ENCODE data around the gene PSMB1. TPM values are rescaled to one million over a fixed set of nuclear protein-coding genes. Genes with fewer than 3 reads are reported as not detected.

PSMB1 gene
- 141 TPM for total RNA-seq
- long read RNA-seq, transcript PSMB1-201 (6 exons, 928 nt), result major isoform, 85 of 119 reads
- long read RNA-seq, partial matches to known transcripts, result 32 of 119 reads
- long read RNA-seq, other reads (novel, unspliced or antisense), result 2 of 119 reads

- no peak for TF ChIP-seq CTCF (IDR thresholded peaks at IDR 0.05; ENCODE audit: borderline replicate concordance)
- Histone ChIP-seq H3K27me3 (ENCODE audit: low read depth) (no peaks in the 10 kb centered on the region), H3K4me3 (peak within 1 kb of the TSS; percentile 98), H3K4me1 (peaks cover 79% of the 10 kb centered on the region), H3K36me3 (peaks cover 36% of the 10 kb centered on the region), H3K9me3 (replicated peaks) (no peaks in the 10 kb centered on the region), H3K27ac (replicated peaks) (peak within 1 kb of the TSS; percentile 94)
- intact Hi-C loops (cut with micrococcal nuclease), result no loop called here
- peak; percentile 93 for DNase-seq
Measured at GRCh38 chr6:170552765-170553533, at the start of gene PSMB1. Gene PSMB1 (minus strand): TSS chr6:170553307. CDS start chr6:170553242, 65 bp downstream.

GRCh38 chr6:170597278-170597677 is 44.2 kb upstream of the PSMB1 start:
- H3K4me1 ChIP-seq, result no peaks in the 10 kb centered on the region
- no peaks in the 10 kb centered on the region for H3K36me3 ChIP-seq
- no peak overlapping the region for H3K27ac ChIP-seq (replicated peaks)
- intact Hi-C loops (cut with micrococcal nuclease), result no loop called here
- no peak overlapping the region for H3K4me3 ChIP-seq
- TF ChIP-seq CTCF (IDR thresholded peaks at IDR 0.05; ENCODE audit: borderline replicate concordance), result no peak
- H3K27me3 ChIP-seq (ENCODE audit: low read depth), result no peaks in the 10 kb centered on the region
- no peaks in the 10 kb centered on the region for H3K9me3 ChIP-seq (replicated peaks)
- DNase-seq, result no peak

GRCh38 chr6:170596426-170596825 is 43.3 kb upstream of the PSMB1 start:
- Histone ChIP-seq H3K27ac (replicated peaks) (no peak overlapping the region), H3K4me1 (no peaks in the 10 kb centered on the region), H3K4me3 (no peak overlapping the region), H3K36me3 (peaks cover 5% of the 10 kb centered on the region), H3K9me3 (replicated peaks) (peaks cover 8% of the 10 kb centered on the region), H3K27me3 (ENCODE audit: low read depth) (no peaks in the 10 kb centered on the region)
- no peak for DNase-seq
- intact Hi-C loops (cut with micrococcal nuclease), result no loop called here
- no peak for TF ChIP-seq CTCF (IDR thresholded peaks at IDR 0.05; ENCODE audit: borderline replicate concordance)

- intact Hi-C loops (cut with micrococcal nuclease), result no loop called here
- DNase-seq, result no peak
- peaks cover 16% of the 10 kb centered on the region for H3K9me3 ChIP-seq (replicated peaks)
- H3K4me1 ChIP-seq, result peaks cover under 1% of the 10 kb centered on the region
- no peak overlapping the region for H3K4me3 ChIP-seq
- H3K36me3 ChIP-seq, result peaks cover 5% of the 10 kb centered on the region
- H3K27me3 ChIP-seq (ENCODE audit: low read depth), result no peaks in the 10 kb centered on the region
- TF ChIP-seq CTCF (IDR thresholded peaks at IDR 0.05; ENCODE audit: borderline replicate concordance), result no peak
- no peak overlapping the region for H3K27ac ChIP-seq (replicated peaks)
Measured at GRCh38 chr6:170590725-170591124, 37.6 kb upstream of the PSMB1 start.

- Histone ChIP-seq H3K27me3 (ENCODE audit: low read depth) (no peaks in the 10 kb centered on the region), H3K27ac (replicated peaks) (peak overlapping the region; percentile 96), H3K4me3 (peak overlapping the region; percentile 98), H3K4me1 (peaks cover 24% of the 10 kb centered on the region), H3K36me3 (peaks cover 32% of the 10 kb centered on the region), H3K9me3 (replicated peaks) (no peaks in the 10 kb centered on the region)
- DNase-seq, result no peak
- TF ChIP-seq CTCF (IDR thresholded peaks at IDR 0.05; ENCODE audit: borderline replicate concordance), result no peak
- intact Hi-C loops (cut with micrococcal nuclease), result no loop called here
Measured at GRCh38 chr6:170584954-170585498, 31.9 kb upstream of the PSMB1 start.

All from left ventricle myocardium inferior (tissue), 1 donor.